SH-SY5Y (cell line): ENCODE data around the gene SULT1C4.

Experiments
- GATA2 ChIP-seq: IDR thresholded peaks from 2 replicates; pipeline ENCODE4 v1.6.1; 2011; ENCODE audit warnings: mild to moderate bottlenecking, low read depth, low read length
- GATA3 ChIP-seq: IDR thresholded peaks from 2 replicates; pipeline ENCODE4 v1.6.1; 2011; ENCODE audit warnings: low read depth, mild to moderate bottlenecking, low read length, moderate library complexity

- no peak for TF ChIP-seq GATA3
- TF ChIP-seq GATA2, result no peak
Observed at GRCh38 chr2:108417254-108417653, 39.5 kb downstream of the SULT1C4 start.
